GM23338 (cell line): ENCODE data around the gene ATP6V1F. TPM values are rescaled to one million over a fixed set of nuclear protein-coding genes. Genes with fewer than 3 reads are reported as not detected.

Source experiments
- ATAC-seq: fragments of 200-7000 bp; cut with Tn5 transposase; 3 replicates; pipeline ENCODE4 v1.9.1; 2020
- DNase-seq: peaks from one replicate; pipeline ENCODE4 v3.0.0-alpha.2; 2015; ENCODE audit warnings: low spot score
- H2AFZ ChIP-seq: fragments of 200-600 bp; sonication (generic); 2 replicates; pipeline ENCODE4 v1.8.0; 2016; ENCODE audit warnings: antibody characterized with exemption, mild to moderate bottlenecking, moderate library complexity
- H3F3A ChIP-seq: fragments of 200-600 bp; sonication (generic); replicated peaks from 2 replicates; pipeline ENCODE4 v1.8.0; 2017; ENCODE audit warnings: antibody characterized with exemption, mixed run types, low read depth
- H3K27ac ChIP-seq: fragments of 200-600 bp; sonication (generic); 2 replicates; pipeline ENCODE4 v1.6.1; 2016; ENCODE audit warnings: low read depth
- H3K27me3 ChIP-seq: fragments of 200-600 bp; sonication (generic); 2 replicates; pipeline ENCODE4 v1.8.0; 2016; ENCODE audit warnings: mild to moderate bottlenecking, mixed run types, moderate library complexity; ENCODE audit not compliant: insufficient read depth
- H3K36me3 ChIP-seq: fragments of 200-600 bp; sonication (generic); 2 replicates; pipeline ENCODE4 v1.8.0; 2016; ENCODE audit warnings: mild to moderate bottlenecking; ENCODE audit not compliant: insufficient read depth
- H3K4me1 ChIP-seq: fragments of 200-600 bp; sonication (generic); 2 replicates; pipeline ENCODE4 v1.8.0; 2016; ENCODE audit warnings: mild to moderate bottlenecking, moderate library complexity; ENCODE audit not compliant: insufficient read depth
- H3K4me2 ChIP-seq: fragments of 200-600 bp; sonication (generic); 2 replicates; pipeline ENCODE4 v1.7.1; 2017; ENCODE audit warnings: mixed run types
- H3K4me3 ChIP-seq: fragments of 200-600 bp; sonication (generic); 2 replicates; pipeline ENCODE4 v1.6.1; 2016; ENCODE audit warnings: mixed run types
- H3K79me2 ChIP-seq: fragments of 200-600 bp; sonication (generic); replicated peaks from 2 replicates; pipeline ENCODE4 v1.8.0; 2017; ENCODE audit warnings: mild to moderate bottlenecking; ENCODE audit not compliant: insufficient read depth
- H3K9me2 ChIP-seq: fragments of 200-600 bp; sonication (generic); 2 replicates; pipeline ENCODE4 v1.8.0; 2017; ENCODE audit not compliant: insufficient read depth
- H4K20me1 ChIP-seq: fragments of 200-600 bp; sonication (generic); replicated peaks from 2 replicates; pipeline ENCODE4 v1.8.0; 2017; ENCODE audit warnings: mild to moderate bottlenecking; ENCODE audit not compliant: insufficient read depth
- H3K27ac Mint-ChIP-seq: 2 replicates; pipeline ENCODE4 v1.8.0; 2020; ENCODE audit warnings: inconsistent platforms, mild to moderate bottlenecking, moderate library complexity, mixed read lengths
- H3K27me3 Mint-ChIP-seq: 3 replicates; pipeline ENCODE4 v1.8.0; 2022; ENCODE audit warnings: low read depth, mild to moderate bottlenecking, moderate library complexity, mixed read lengths, inconsistent platforms; ENCODE audit not compliant: insufficient read depth, poor library complexity
- H3K36me3 Mint-ChIP-seq: 3 replicates; pipeline ENCODE4 v1.8.0; 2021; ENCODE audit warnings: low read depth, mild to moderate bottlenecking, inconsistent platforms, moderate library complexity, mixed read lengths
- H3K4me1 Mint-ChIP-seq: 3 replicates; pipeline ENCODE4 v1.8.0; 2020; ENCODE audit warnings: mild to moderate bottlenecking, inconsistent platforms, mixed read lengths
- H3K4me3 Mint-ChIP-seq: 3 replicates; pipeline ENCODE4 v1.8.0; 2021; ENCODE audit warnings: moderate library complexity, mild to moderate bottlenecking, inconsistent platforms, mixed read lengths
- H3K9me3 Mint-ChIP-seq: 3 replicates; pipeline ENCODE4 v1.8.0; 2020; ENCODE audit warnings: moderate library complexity, mild to moderate bottlenecking, inconsistent platforms, mixed read lengths
- CREB1 ChIP-seq: fragments of 250-450 bp; sonication (Bioruptor Pico); IDR thresholded peaks from 2 replicates; pipeline ENCODE4 v1.5.0; 2020; ENCODE audit warnings: low read depth, mild to moderate bottlenecking, moderate library complexity
- CTCF ChIP-seq, 2 experiments: fragments of 200-600 bp in 1 of 2; sonication (generic) in 1 of 2; conservative IDR thresholded peaks; 2 replicates each; pipeline versions ENCODE4 v1.5.1 to v1.6.1; 2016 to 2017; ENCODE audit warnings: antibody characterized with exemption in 2 of 2, low read depth in 2 of 2, mild to moderate bottlenecking in 2 of 2, moderate library complexity in 1 of 2
- EZH2 ChIP-seq: fragments of 200-600 bp; sonication (generic); IDR thresholded peaks from one replicate; pipeline ENCODE4 v1.8.0; 2017; ENCODE audit warnings: antibody characterized with exemption, mild to moderate bottlenecking, low read depth; ENCODE audit not compliant: unreplicated experiment
- EZH2phosphoT487 ChIP-seq: fragments of 200-600 bp; sonication (generic); IDR thresholded peaks from one replicate; pipeline ENCODE4 v1.8.1; 2018; ENCODE audit warnings: antibody characterized with exemption; ENCODE audit not compliant: unreplicated experiment
- JUNB ChIP-seq: IDR thresholded peaks from one replicate; pipeline ENCODE4 v1.6.1; 2016; ENCODE audit warnings: antibody characterized with exemption; ENCODE audit not compliant: unreplicated experiment
- NANOG ChIP-seq: IDR thresholded peaks from 2 replicates; pipeline ENCODE4 v1.6.1; 2016; ENCODE audit warnings: antibody characterized with exemption, borderline replicate concordance
- POLR2AphosphoS5 ChIP-seq: IDR thresholded peaks from 2 replicates; pipeline ENCODE4 v1.6.1; 2016; ENCODE audit warnings: antibody characterized with exemption, low read depth
- STAT1 ChIP-seq: IDR thresholded peaks from one replicate; pipeline ENCODE4 v1.6.1; 2016; ENCODE audit warnings: antibody characterized with exemption; ENCODE audit not compliant: unreplicated experiment
- ZNF114 ChIP-seq: fragments of 250-450 bp; sonication (Bioruptor Pico); IDR thresholded peaks from 2 replicates; pipeline ENCODE4 v1.5.0; 2020; ENCODE audit warnings: mild to moderate bottlenecking, moderate library complexity
- ZNF331 ChIP-seq: fragments of 250-450 bp; sonication (Bioruptor Pico); IDR thresholded peaks from 2 replicates; pipeline ENCODE4 v1.5.0; 2020; ENCODE audit warnings: low read depth, mild to moderate bottlenecking, moderate library complexity
- polyA plus RNA-seq: library from polyadenylated mRNA; unstranded; fragments of >200 nt; fragmentation: Nextera tagmentation; extraction: Ambion mirVana; gene quantifications from 2 replicates; pipeline ENCODE4 v1.2.1, GENCODE V29; 2016
- total RNA-seq: library from RNA; depleted of rRNA; stranded (reverse); fragments of >200 nt; shearing (Covaris generic); gene quantifications from 2 replicates; pipeline ENCODE4 v1.2.3, GENCODE V29; 2014
- TF ChIP-seq, protein P1 (sequence below): IDR thresholded peaks from 2 replicates; pipeline ENCODE4 v1.6.1; 2016; ENCODE audit warnings: antibody characterized with exemption
- TF ChIP-seq, protein P2 (sequence below): fragments of 250-450 bp; sonication (Bioruptor Pico); IDR thresholded peaks from 2 replicates; pipeline ENCODE4 v1.5.0; 2020; ENCODE audit warnings: mild to moderate bottlenecking, moderate library complexity
- TF ChIP-seq, protein P3 (sequence below): IDR thresholded peaks from one replicate; pipeline ENCODE4 v1.6.1; 2018; ENCODE audit warnings: antibody characterized with exemption; ENCODE audit not compliant: unreplicated experiment

Gene ATP6V1F
- total and polyA plus RNA-seq, 2 experiments from 2014 or later = 66.5 to 271 TPM

GRCh38 chr7:128910569-128910945, 47.9 kb downstream of the ATP6V1F start, which contains the start of gene KCP:
Gene KCP, minus strand, starts transcription at chr7:128910709. Its CDS starts 33 bp downstream, at chr7:128910676.
- DNase-seq (no peak), ATAC-seq (peak; percentile 31)
- Mint-ChIP-seq H3K9me3 (no peaks in the 10 kb centered on the region; the same call in 2 of the 3 replicates), H3K4me1 (peaks cover 30% of the 10 kb centered on the region), H3K36me3 (no peaks in the 10 kb centered on the region; the same call in 2 of the 3 replicates), H3K4me3 (peak within 1 kb of the TSS; percentile 78), H3K27me3 (peaks cover 51% of the 10 kb centered on the region), H3K27ac (no peak within 1 kb of the TSS)
- Histone ChIP-seq H3F3A (peaks cover 4% of the 10 kb centered on the region), H3K4me3 (peak within 1 kb of the TSS; percentile 76), H3K27me3 (peaks cover 70% of the 10 kb centered on the region), H3K4me2 (peak within 1 kb of the TSS; percentile 93), H3K9me2 (no peaks in the 10 kb centered on the region), H3K36me3 (no peaks in the 10 kb centered on the region), H3K4me1 (peaks cover 24% of the 10 kb centered on the region), H4K20me1 (no peaks in the 10 kb centered on the region), H2AFZ (peak within 1 kb of the TSS; percentile 99), H3K79me2 (no peaks in the 10 kb centered on the region), H3K27ac (no peak within 1 kb of the TSS)
- TF ChIP-seq EZH2 = no peak
- TF ChIP-seq POLR2AphosphoS5 = no peak
- TF ChIP-seq ZNF331 (CRISPR knock-in tag) = no peak
- TF ChIP-seq, protein P1, sequence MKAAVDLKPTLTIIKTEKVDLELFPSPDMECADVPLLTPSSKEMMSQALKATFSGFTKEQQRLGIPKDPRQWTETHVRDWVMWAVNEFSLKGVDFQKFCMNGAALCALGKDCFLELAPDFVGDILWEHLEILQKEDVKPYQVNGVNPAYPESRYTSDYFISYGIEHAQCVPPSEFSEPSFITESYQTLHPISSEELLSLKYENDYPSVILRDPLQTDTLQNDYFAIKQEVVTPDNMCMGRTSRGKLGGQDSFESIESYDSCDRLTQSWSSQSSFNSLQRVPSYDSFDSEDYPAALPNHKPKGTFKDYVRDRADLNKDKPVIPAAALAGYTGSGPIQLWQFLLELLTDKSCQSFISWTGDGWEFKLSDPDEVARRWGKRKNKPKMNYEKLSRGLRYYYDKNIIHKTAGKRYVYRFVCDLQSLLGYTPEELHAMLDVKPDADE = no peak
- no peak for TF ChIP-seq NANOG
- TF ChIP-seq EZH2phosphoT487 = no peak
- no peak for TF ChIP-seq JUNB
- TF ChIP-seq, protein P2, sequence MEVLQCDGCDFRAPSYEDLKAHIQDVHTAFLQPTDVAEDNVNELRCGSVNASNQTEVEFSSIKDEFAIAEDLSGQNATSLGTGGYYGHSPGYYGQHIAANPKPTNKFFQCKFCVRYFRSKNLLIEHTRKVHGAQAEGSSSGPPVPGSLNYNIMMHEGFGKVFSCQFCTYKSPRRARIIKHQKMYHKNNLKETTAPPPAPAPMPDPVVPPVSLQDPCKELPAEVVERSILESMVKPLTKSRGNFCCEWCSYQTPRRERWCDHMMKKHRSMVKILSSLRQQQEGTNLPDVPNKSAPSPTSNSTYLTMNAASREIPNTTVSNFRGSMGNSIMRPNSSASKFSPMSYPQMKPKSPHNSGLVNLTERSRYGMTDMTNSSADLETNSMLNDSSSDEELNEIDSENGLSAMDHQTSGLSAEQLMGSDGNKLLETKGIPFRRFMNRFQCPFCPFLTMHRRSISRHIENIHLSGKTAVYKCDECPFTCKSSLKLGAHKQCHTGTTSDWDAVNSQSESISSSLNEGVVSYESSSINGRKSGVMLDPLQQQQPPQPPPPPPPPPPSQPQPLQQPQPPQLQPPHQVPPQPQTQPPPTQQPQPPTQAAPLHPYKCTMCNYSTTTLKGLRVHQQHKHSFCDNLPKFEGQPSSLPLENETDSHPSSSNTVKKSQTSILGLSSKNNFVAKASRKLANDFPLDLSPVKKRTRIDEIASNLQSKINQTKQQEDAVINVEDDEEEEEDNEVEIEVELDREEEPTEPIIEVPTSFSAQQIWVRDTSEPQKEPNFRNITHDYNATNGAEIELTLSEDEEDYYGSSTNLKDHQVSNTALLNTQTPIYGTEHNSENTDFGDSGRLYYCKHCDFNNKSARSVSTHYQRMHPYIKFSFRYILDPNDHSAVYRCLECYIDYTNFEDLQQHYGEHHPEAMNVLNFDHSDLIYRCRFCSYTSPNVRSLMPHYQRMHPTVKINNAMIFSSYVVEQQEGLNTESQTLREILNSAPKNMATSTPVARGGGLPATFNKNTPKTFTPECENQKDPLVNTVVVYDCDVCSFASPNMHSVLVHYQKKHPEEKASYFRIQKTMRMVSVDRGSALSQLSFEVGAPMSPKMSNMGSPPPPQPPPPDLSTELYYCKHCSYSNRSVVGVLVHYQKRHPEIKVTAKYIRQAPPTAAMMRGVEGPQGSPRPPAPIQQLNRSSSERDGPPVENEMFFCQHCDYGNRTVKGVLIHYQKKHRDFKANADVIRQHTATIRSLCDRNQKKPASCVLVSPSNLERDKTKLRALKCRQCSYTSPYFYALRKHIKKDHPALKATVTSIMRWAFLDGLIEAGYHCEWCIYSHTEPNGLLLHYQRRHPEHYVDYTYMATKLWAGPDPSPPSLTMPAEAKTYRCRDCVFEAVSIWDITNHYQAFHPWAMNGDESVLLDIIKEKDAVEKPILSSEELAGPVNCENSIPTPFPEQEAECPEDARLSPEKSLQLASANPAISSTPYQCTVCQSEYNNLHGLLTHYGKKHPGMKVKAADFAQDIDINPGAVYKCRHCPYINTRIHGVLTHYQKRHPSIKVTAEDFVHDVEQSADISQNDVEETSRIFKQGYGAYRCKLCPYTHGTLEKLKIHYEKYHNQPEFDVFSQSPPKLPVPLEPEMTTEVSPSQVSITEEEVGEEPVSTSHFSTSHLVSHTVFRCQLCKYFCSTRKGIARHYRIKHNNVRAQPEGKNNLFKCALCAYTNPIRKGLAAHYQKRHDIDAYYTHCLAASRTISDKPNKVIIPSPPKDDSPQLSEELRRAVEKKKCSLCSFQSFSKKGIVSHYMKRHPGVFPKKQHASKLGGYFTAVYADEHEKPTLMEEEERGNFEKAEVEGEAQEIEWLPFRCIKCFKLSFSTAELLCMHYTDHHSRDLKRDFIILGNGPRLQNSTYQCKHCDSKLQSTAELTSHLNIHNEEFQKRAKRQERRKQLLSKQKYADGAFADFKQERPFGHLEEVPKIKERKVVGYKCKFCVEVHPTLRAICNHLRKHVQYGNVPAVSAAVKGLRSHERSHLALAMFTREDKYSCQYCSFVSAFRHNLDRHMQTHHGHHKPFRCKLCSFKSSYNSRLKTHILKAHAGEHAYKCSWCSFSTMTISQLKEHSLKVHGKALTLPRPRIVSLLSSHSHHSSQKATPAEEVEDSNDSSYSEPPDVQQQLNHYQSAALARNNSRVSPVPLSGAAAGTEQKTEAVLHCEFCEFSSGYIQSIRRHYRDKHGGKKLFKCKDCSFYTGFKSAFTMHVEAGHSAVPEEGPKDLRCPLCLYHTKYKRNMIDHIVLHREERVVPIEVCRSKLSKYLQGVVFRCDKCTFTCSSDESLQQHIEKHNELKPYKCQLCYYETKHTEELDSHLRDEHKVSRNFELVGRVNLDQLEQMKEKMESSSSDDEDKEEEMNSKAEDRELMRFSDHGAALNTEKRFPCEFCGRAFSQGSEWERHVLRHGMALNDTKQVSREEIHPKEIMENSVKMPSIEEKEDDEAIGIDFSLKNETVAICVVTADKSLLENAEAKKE (CRISPR knock-in tag) = no peak
- no peak for TF ChIP-seq CREB1 (CRISPR knock-in tag)
- TF ChIP-seq, protein P3, sequence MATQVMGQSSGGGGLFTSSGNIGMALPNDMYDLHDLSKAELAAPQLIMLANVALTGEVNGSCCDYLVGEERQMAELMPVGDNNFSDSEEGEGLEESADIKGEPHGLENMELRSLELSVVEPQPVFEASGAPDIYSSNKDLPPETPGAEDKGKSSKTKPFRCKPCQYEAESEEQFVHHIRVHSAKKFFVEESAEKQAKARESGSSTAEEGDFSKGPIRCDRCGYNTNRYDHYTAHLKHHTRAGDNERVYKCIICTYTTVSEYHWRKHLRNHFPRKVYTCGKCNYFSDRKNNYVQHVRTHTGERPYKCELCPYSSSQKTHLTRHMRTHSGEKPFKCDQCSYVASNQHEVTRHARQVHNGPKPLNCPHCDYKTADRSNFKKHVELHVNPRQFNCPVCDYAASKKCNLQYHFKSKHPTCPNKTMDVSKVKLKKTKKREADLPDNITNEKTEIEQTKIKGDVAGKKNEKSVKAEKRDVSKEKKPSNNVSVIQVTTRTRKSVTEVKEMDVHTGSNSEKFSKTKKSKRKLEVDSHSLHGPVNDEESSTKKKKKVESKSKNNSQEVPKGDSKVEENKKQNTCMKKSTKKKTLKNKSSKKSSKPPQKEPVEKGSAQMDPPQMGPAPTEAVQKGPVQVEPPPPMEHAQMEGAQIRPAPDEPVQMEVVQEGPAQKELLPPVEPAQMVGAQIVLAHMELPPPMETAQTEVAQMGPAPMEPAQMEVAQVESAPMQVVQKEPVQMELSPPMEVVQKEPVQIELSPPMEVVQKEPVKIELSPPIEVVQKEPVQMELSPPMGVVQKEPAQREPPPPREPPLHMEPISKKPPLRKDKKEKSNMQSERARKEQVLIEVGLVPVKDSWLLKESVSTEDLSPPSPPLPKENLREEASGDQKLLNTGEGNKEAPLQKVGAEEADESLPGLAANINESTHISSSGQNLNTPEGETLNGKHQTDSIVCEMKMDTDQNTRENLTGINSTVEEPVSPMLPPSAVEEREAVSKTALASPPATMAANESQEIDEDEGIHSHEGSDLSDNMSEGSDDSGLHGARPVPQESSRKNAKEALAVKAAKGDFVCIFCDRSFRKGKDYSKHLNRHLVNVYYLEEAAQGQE = no peak
- no peak for TF ChIP-seq ZNF114
- TF ChIP-seq STAT1 = no peak
- TF ChIP-seq CTCF (conservative IDR thresholded peaks at IDR 0.05; ENCODE audit: low read depth in 2 of 2) = no peak
